SK-N-MC (cell line): Measurements from ENCODE around the gene KCNG1.

Experiments used
- DNase-seq: peaks from one replicate; pipeline ENCODE4 v3.0.0-alpha.2; 2011; ENCODE audit warnings: low read depth, low spot score
- H3K27ac ChIP-seq: fragments of 200-600 bp; sonication (generic); 2 replicates; pipeline ENCODE4 v1.5.1; 2016; ENCODE audit warnings: mixed run types
- H3K36me3 ChIP-seq: fragments of 200-600 bp; sonication (generic); 2 replicates; pipeline ENCODE4 v1.6.1; 2017; ENCODE audit warnings: antibody characterized with exemption, low read length, mixed read lengths; ENCODE audit not compliant: insufficient read depth
- H3K4me3 ChIP-seq: fragments of 200-600 bp; sonication (generic); 2 replicates; pipeline ENCODE4 v1.5.1; 2016
- H3K9ac ChIP-seq: fragments of 200-600 bp; sonication (generic); 2 replicates; pipeline ENCODE4 v1.8.0; 2017; ENCODE audit warnings: mixed run types, mixed read lengths; ENCODE audit not compliant: insufficient read length
- H3K9me3 ChIP-seq: fragments of 200-600 bp; sonication (generic); 2 replicates; pipeline ENCODE4 v1.6.1; 2017; ENCODE audit warnings: low read depth, mild to moderate bottlenecking, antibody characterized with exemption, low read length, moderate library complexity, mixed read lengths
- EZH2 ChIP-seq: fragments of 200-600 bp; sonication (generic); IDR thresholded peaks from one replicate; pipeline ENCODE4 v1.6.1; 2017; ENCODE audit warnings: antibody characterized with exemption
- FOXP2 ChIP-seq: optimal IDR thresholded peaks from 2 replicates; pipeline ENCODE3; 2011; ENCODE audit warnings: mild to moderate bottlenecking, moderate library complexity; ENCODE audit not compliant: insufficient read depth; ENCODE audit errors: extremely low read length, control extremely low read depth
- POLR2AphosphoS5 ChIP-seq: IDR thresholded peaks from 2 replicates; pipeline ENCODE4 v1.6.1; 2012; ENCODE audit warnings: mild to moderate bottlenecking, low read depth, low read length, borderline replicate concordance

KCNG1 gene

GRCh38 chr20:51022803-51023616 lies at the start of gene KCNG1:
KCNG1 (minus strand) TSS chr20:51023107; CDS start chr20:51010338, 12,769 bp downstream.
- TF ChIP-seq POLR2AphosphoS5 (no peak), FOXP2 (no peak), EZH2 (no peak)
- Histone ChIP-seq H3K9me3 (no peaks in the 10 kb centered on the region), H3K4me3 (peak within 1 kb of the TSS; percentile 87), H3K27ac (no peak within 1 kb of the TSS), H3K36me3 (no peaks in the 10 kb centered on the region), H3K9ac (peak within 1 kb of the TSS; percentile 81)
- no peak for DNase-seq

- Histone ChIP-seq H3K4me3 (no peak overlapping the region), H3K9me3 (no peaks in the 10 kb centered on the region), H3K27ac (no peak overlapping the region), H3K9ac (no peak overlapping the region), H3K36me3 (no peaks in the 10 kb centered on the region)
- no peak for DNase-seq
- no peak for TF ChIP-seq EZH2
- TF ChIP-seq FOXP2: no peak
- no peak for TF ChIP-seq POLR2AphosphoS5
Observed at GRCh38 chr20:51070621-51071020, 47.7 kb upstream of the KCNG1 start.

- Histone ChIP-seq H3K36me3 (no peaks in the 10 kb centered on the region), H3K9ac (no peak overlapping the region), H3K4me3 (no peak overlapping the region), H3K9me3 (no peaks in the 10 kb centered on the region), H3K27ac (no peak overlapping the region)
- DNase-seq: no peak
- TF ChIP-seq FOXP2 (no peak), EZH2 (no peak), POLR2AphosphoS5 (no peak)
Observed at GRCh38 chr20:51067792-51068191, 44.9 kb upstream of the KCNG1 start.

- H3K36me3 ChIP-seq: no peaks in the 10 kb centered on the region
- H3K9me3 ChIP-seq: no peaks in the 10 kb centered on the region
- no peak overlapping the region for H3K4me3 ChIP-seq
- TF ChIP-seq FOXP2: no peak
- TF ChIP-seq EZH2: no peak
- TF ChIP-seq POLR2AphosphoS5: no peak
- no peak overlapping the region for H3K9ac ChIP-seq
- no peak for DNase-seq
- no peak overlapping the region for H3K27ac ChIP-seq
Observed at GRCh38 chr20:51065615-51066014, 42.7 kb upstream of the KCNG1 start.

GRCh38 chr20:51064137-51064536 lies 41.2 kb upstream of the KCNG1 start:
- TF ChIP-seq POLR2AphosphoS5: no peak
- no peak for TF ChIP-seq FOXP2
- no peak for TF ChIP-seq EZH2
- Histone ChIP-seq H3K27ac (no peak overlapping the region), H3K9me3 (no peaks in the 10 kb centered on the region), H3K9ac (no peak overlapping the region), H3K36me3 (no peaks in the 10 kb centered on the region), H3K4me3 (no peak overlapping the region)
- no peak for DNase-seq

GRCh38 chr20:51062065-51062464 lies 39.2 kb upstream of the KCNG1 start:
- Histone ChIP-seq H3K4me3 (no peak overlapping the region), H3K9ac (no peak overlapping the region), H3K27ac (no peak overlapping the region), H3K36me3 (no peaks in the 10 kb centered on the region), H3K9me3 (no peaks in the 10 kb centered on the region)
- DNase-seq: no peak
- TF ChIP-seq FOXP2 (no peak), EZH2 (no peak), POLR2AphosphoS5 (no peak)

- TF ChIP-seq FOXP2 (no peak), EZH2 (no peak), POLR2AphosphoS5 (no peak)
- no peak for DNase-seq
- H3K4me3 ChIP-seq: no peak overlapping the region
- no peaks in the 10 kb centered on the region for H3K36me3 ChIP-seq
- H3K27ac ChIP-seq: no peak overlapping the region
- no peaks in the 10 kb centered on the region for H3K9me3 ChIP-seq
- no peak overlapping the region for H3K9ac ChIP-seq
Observed at GRCh38 chr20:51061418-51062045, 38.6 kb upstream of the KCNG1 start.

- no peak for DNase-seq
- Histone ChIP-seq H3K27ac (no peak overlapping the region), H3K9me3 (no peaks in the 10 kb centered on the region), H3K36me3 (no peaks in the 10 kb centered on the region), H3K4me3 (no peak overlapping the region), H3K9ac (no peak overlapping the region)
- no peak for TF ChIP-seq EZH2
- no peak for TF ChIP-seq POLR2AphosphoS5
- TF ChIP-seq FOXP2: no peak
Observed at GRCh38 chr20:51060301-51060700, 37.4 kb upstream of the KCNG1 start.
